NCI-H1417 (cell line): ENCODE results near the gene INTS6.

ENCODE experiments used
- DNase-seq, 3 experiments: peaks; one replicate each; lab custom pipeline; 2025; lab: John Stamatoyannopoulos, UW

The INTS6 gene

GRCh38 chr13:51317262-51317661, 135.6 kb downstream of the INTS6 start:
- DNase-seq, result no peak

- no peak for DNase-seq
Observed at GRCh38 chr13:51313619-51314018, 139.2 kb downstream of the INTS6 start.

- no peak for DNase-seq
Observed at GRCh38 chr13:51311957-51312520, 140.8 kb downstream of the INTS6 start.
